Embryonic facial prominence (tissue), 1 donor: ENCODE measurements around the gene TCEAL2.
"Not testable (repeated sequence)": the region's sequence is repeated elsewhere in the genome, so short reads cannot be mapped to it uniquely, and the experiment has no call there.

ENCODE experiments used
- DNase-seq: peaks from one replicate; pipeline ENCODE4 v3.0.0-alpha.2; 2016; ENCODE audit errors: extremely low spot score

The TCEAL2 gene

DNA sequence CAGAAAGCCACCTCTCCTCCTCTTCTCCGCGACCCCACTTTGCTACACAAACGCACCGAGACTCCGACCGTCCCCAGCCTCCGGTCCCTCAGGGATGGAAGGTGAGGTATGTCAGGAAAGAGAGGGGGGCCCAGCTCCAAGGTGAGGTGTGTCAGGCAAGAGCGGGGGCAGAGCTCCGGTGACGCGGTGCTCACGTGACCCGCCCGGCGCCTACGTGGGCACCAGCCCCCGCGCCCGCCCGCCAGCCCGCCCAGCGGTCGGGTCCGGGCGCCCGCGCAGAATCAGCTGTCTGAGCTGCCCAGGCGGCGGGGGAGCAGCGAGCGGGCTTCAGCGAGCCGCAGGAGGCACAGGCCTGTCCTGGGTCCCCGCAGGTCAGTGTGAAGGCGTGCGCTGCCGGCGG is at the start of gene TCEAL2:
Gene TCEAL2 (plus strand): TSS at position 244 of the 400 bp plus-strand sequence. CDS start 1,152 bp downstream, outside the sequence.
- not testable (repeated sequence) for DNase-seq

DNA sequence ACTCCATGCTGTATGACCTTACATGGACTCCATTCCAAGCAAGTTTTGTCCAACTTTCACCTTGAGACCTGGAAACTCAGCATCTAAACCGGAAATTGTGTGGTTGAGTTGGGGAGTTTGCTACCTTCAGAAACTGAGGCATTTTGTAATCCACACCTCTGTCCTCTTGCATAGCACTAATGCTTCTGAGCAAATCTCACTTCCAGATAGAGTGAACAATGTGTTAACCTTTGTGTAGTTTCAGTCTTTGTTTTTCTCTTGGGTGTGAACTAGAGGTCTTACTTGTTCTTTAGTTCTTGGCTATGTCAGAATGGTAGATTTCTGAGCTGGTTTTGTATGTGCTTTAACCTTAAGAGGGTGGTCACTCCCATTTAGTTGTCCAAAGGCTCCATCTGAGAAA is 48.1 kb upstream of the TCEAL2 start:
- no peak for DNase-seq

DNA sequence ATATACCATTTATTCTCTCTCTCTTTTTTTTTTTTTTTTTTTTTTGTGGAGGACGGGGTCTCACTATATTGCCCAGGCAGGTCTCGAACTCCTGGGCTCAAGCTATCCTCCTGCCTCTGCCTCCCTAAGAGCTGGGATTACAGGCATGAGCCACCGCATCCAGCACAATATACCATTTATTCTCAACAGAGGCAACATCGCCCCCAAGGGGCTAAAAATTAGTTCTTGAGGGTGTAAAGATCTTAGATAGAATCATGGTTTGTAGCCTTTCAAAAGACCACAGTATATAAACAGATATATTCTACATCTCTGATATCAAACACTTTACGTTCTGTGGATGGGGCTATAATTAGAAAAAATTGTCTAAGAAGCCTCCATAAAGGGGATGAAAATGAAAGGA is 39.8 kb upstream of the TCEAL2 start:
- no peak for DNase-seq

DNA sequence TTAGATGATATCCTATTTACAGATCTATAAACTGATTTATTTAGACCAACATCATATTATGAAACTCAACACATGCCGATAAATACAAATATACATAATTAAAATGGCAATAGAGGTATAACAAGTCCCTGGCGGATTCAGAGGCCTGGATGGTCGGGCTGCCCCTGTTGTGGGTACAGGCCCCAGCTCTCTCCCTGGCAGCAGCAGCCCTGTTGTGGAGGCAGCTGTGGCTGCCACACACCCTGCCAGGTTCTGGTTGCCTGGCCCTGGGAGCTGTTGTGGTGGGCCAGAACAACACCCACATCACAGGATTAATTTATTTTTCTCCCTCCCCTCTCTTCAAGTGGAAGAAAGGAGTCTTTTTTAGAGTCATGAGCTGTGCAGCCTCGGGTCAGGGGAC is 12.1 kb upstream of the TCEAL2 start:
- no peak for DNase-seq

DNA sequence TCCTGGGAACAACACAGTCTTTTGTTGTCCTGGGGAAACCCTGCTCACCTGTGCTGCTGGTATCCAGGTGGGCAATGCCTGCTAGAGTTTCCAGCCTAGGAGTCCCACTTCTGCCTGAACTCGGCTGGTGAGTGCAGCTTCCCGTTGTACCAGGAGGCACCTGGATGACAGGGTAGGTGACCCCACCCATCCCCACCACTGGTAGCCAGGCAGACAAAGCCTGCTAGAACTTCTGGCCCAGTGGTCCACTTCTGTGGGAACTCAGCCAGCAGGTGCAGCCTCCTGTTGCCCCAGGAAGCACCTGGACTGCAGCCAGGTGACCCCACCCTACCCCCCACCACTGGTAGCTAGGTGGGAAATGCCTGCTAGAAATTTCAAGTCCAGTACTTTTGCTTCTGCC is 9.7 kb upstream of the TCEAL2 start:
- no peak for DNase-seq

DNA sequence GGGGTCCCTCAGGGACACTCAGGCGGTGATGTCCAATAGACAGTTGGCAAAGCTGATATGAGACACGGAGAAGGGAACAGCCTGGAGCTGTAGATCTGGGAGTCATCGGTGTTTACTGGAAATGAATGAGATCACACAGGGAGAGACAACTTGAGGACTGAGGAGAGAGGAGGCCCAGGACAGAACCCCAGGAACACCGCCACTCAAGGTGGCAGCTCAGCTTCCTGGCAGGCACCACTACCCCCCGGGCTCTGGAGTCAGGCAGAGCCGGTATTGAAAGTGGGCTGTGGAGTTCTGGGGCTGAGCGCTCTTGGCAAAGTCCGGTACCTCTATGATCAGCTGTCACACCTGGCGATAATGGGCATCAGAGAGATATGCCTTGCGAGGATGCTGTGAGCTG is 465 bp upstream of the TCEAL2 start:
- DNase-seq: not testable (repeated sequence)

DNA sequence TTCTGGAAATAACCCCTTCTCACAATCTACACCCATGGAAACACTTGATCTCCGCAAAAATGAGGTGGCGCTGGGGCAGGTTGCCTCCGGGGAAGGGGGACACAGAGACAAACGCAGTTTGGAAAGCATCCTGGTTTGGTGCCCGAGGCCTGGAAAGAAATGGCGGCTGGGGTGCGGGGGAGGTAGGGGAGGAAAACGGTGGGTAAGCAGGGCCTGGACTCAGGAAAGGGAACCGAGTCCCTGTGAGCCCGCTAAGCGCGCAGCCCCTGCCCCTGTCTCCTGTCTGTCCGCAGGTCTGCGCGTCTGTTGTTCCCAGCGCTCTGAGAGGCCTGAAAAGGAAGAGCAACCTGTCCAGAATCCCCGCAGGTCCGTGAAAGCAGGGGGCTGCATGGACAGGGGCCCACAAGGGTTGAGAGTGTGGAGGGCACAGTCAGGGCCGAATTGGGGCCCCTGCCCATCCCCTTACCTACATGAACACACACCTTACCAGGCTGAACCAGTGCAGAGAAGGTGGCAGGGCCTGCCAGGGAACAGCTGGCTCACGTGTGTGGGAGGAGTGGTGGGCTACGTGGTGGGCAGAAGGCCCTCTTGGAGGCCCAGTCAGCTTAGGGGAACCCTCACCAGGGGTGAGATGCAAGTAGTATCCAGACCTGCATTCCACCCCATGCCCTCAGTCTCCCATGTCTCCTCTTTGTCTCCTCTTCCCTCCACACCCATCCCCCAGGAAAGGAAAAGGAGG is 770 bp downstream of the TCEAL2 start:
- not testable (repeated sequence) for DNase-seq

DNA sequence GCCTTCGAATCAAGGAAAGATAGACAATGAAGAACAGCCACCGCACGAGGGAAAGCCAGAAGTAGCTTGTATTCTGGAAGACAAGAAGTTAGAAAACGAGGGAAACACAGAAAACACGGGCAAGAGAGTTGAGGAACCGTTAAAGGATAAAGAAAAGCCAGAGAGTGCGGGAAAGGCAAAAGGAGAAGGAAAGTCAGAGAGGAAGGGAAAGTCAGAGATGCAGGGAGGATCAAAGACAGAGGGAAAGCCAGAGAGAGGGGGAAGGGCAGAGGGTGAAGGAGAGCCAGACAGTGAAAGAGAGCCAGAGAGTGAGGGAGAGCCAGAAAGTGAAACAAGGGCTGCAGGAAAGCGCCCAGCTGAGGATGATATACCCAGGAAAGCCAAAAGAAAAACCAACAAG is 1.4 kb downstream of the TCEAL2 start:
- no peak for DNase-seq

DNA sequence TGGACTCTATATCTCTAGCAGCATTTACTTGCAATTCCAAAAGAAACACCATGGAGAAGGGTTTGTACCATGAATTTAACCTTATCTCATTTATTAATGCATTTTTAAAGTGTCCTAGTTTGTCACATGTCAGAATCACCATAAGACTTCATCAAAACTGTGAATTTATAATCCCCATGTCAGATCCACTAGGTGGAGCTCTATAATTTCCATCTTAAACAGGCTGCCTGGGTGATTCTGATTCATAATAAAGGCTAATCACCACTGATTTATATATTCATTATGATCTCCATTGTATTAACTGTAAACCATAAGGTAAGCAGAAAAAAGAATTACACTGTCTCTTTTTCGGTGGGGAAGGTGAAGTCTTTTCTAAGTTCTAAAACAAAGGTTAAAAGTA is 4.0 kb downstream of the TCEAL2 start:
- DNase-seq: no peak

DNA sequence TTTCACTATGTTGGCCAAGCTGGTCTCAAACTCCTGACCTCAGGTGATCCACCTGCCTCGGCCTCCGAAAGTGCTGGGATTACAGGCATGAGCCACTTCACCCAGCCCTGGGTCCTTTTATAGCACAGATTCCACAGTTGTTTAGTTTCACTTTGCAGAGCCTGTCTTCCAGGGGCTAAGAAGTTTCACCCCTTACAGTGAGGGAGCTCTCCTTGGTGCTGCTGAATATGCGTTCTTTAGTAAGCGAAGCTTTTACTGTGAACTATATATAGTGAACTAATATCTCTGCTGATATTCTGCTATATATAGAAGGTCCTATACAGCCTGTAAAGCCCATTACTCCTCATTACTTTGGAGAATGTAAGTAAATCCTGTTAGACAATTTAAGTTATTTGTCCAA is 12.6 kb downstream of the TCEAL2 start:
- DNase-seq: no peak

DNA sequence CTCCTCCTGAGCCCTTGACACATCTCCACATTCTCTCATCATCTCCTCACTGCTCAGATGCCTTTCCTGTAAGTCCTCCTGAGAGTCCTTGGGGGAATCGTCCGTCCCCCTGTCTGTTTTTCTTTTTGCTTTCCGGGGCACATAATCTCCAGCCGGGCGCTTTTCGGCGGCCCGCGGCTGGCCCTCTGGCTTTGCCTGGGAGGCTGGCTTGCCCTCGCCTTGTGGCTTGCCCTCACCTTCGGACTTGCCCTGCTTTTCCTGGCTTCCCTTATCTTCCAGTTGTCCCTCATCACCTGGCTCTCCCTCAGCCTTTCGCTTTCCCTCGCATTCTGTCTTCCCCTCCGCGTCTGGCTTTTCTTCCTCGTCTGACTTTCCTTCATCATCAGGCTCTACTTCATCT is 15.4 kb downstream of the TCEAL2 start:
- not testable (repeated sequence) for DNase-seq

DNA sequence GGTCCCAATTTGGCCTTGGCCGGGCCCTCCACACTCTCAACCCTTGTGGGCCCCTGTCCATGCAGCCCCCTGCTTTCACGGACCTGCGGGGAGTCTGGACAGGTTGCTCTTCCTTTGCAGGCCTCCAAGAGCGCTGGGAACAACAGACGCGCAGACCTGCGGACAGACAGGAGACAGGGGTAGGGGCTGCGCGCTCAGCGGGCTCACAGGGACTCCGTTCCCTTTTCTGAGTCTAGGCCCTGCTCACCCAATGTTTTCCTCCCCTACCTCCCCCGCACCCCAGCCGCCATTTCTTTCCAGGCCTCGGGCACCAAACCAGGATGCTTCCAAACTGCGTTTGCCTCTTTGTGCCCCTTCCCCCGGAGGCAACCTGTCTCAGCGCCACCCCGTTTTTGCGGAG is 16.2 kb downstream of the TCEAL2 start:
- not testable (repeated sequence) for DNase-seq

DNA sequence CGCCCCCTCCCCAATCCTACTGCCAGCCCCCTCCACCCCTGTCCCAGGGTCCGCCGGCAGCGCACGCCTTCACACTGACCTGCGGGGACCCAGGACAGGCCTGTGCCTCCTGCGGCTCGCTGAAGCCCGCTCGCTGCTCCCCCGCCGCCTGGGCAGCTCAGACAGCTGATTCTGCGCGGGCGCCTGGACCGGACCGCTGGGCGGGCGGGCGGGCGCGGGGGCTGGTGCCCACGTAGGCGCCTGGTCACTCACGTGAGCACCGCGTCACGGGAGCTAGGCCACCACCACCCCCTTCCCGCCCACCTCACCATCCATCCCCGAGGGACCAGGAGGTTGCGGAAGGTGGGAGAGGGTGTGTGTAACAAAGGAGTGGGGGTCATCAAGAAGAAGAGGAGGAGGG is 16.8 kb downstream of the TCEAL2 start, which contains the start of gene TCEAL6:
Gene TCEAL6 (minus strand): TSS at position 208 of the 400 bp plus-strand sequence.
- DNase-seq: not testable (repeated sequence)

DNA sequence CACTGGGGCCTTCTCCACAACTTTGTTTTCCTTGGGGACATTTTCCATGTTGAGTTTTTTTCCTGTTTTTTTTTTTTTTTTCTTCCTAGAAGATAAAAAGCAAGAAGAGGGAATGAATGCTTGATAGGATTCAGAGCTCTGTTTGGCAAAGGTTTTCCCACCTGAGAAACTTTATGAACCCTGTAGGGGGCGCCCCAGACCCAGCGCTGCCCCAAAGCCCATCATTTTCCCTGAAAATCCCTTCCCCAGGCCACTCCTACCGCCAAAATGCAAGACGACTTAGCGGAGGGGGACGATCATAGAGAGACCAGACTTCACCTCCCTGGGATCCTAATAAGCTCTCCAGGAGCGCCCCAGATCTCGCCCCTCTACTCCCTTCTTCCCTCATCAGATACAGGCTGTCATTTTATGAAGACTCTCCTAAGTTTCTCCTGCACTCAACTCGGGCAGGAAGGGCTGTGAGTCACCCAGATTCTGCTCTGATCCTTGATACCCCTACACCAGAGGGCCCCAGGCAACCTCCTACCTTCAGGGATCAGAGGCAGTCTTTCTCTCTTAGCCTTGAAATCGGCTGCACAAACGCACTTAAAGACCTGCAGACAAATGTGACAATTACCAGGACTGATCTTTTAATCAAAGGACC is 28.9 kb downstream of the TCEAL2 start:
- no peak for DNase-seq

DNA sequence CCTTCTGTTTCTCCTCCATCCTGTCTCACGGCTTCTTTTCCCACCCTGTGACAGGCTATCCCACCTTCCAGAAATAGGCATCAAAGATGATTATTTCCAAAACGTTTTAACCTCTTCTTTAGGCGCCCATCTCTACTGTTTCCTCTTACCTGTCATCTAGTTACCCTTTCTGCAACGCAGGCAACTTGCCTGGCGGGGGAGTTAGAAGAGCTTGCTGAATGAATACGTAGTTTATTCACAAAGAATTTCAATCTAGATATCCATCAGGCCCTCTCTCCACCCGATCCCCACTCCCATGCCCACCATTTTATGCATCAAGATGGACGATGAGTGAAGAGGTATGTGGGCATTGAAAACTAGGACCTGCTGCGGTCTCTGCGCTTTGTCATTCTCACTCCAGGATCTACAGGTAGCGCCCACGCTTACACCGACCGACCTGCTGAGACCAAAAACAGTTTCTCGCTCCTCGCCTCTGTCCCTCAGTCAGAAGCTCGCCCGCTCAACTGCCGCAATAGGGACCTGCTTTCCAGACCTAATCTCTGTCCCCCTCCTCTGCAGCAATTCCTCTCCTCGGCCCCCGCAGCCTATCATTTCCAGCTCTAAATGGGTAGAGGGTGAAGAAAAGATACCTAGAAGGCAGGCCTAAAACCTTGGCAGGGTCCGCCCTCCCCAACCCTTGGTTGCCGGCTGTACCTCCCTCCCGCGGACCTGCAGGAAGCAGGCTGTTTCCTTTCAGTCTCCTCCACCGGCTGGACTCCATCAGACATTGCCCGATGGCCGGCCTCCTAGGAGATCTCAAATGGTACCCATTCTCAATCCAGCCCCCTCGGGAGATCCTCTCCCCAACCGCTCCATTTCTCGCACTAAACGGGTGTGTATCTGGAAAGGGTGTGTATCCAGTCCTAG is 29.7 kb downstream of the TCEAL2 start:
- DNase-seq: no peak

DNA sequence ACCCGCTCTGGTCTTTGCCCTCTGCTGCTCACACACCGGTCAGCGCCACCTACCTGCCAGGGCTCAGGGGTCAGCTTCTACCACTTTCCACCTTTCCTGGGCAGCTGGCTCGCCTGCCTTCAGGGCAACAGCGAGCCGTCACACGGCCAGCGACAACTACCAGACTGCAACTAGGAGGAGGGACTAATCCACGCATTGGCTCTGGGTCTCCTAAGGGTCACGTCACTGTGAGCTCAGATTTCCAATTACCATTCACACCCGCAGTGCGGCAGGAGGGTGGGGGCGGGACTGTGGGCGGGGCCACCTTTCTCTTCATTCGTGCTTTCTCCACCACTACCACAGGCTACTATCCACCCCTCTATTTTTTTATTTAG is 30.3 kb downstream of the TCEAL2 start, which contains the start of gene BEX5:
Gene BEX5 (minus strand): TSS at position 172 of the 374 bp plus-strand sequence. CDS start 1,712 bp downstream, outside the sequence.
- DNase-seq: no peak
